Activated CD4-positive, alpha-beta T cell treated with anti-CD3 and anti-CD28 coated beads, Interleukin-2, Interleukin-6, amounts not matched to agents 100 ng/mL and 50 ng/mL, durations not matched to agents 16 hours and 8 hours (primary cell): ENCODE measurements around the gene AOPEP.

Experiments
- DNase-seq: peaks from one replicate; pipeline ENCODE4 v3.0.0-alpha.2; 2020

Gene AOPEP

DNA sequence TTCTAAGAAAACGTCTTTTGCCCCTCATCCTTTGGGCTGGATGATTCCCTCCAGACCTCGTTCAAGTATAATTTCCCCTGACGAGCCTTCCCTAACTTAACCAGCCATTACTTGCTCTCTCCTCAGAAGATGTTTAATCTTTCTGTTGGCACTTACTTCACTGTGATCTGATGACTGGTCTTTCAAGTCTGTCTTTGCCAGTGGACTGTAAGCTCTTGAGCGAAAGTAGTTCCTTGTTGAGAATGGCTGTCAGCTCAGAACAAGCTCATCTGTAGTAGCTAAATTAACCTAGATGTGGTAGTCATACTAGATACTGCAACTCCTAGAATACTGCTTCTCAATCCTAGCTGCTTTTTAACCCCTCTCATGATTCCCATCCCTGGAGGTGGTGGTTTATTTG is 125.0 kb downstream of the AOPEP start:
- no peak for DNase-seq

DNA sequence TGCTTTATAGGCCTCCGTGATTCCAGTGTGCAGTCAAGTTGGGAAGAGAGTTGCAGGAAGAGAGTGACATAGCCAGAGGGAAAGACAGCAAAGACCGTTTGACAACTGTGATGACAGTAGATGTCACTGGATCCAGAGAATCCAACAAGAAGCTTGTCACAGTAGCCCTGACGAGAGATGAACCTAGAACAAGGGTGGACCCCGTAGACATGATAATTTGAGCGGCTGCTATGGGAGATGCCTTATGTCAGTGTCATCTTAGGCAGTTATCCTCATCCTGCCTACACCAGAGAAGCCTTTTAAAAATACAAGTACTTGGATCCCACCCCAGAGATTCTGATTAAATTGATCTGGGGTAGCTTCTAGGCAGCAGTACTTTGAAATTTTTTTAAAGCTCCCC is 125.4 kb downstream of the AOPEP start:
- DNase-seq: no peak

- DNase-seq: no peak
Measured at GRCh38 chr9:94852373-94852772, 125.9 kb downstream of the AOPEP start.

- no peak for DNase-seq
Measured at GRCh38 chr9:94853887-94854286, 127.4 kb downstream of the AOPEP start.

DNA sequence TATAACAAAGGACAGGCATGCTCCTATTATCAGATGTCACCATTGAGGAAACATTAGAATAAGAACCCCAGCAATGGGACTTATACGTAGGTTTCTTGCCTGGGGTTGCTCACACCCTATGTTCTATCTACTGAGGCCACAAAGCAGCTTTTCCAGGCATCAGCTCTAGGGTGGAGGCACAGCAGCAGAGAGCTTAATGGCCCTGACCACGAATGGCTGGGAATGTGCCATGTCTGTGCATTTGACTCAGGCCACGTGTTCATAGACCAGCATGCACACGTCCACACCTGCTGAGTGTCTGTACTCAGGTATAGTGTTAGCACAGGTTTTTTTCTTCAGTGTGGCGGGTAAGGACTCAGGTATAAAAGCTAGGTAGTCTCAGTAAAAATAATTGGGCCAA is 129.4 kb downstream of the AOPEP start:
- DNase-seq: no peak

GRCh38 chr9:94857791-94858190 is 131.3 kb downstream of the AOPEP start:
- no peak for DNase-seq

DNA sequence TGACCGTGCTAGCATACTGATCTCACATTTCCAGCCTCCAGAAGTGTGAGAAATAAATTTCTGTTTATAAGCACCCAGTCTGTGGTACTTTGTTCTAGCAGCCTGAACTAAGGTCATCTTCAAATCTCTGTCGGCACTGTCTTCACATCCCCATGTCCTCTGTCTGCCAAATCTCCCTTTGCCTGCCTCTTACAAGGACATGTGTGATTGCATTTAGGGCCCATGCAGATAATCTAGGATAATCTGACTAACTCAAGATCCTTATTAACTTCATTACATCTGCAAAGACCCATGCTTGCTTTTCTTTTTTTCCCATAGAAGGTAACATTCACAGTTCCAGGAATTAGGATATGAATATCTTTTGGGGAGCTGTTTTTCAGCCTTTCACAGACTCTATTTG is 132.7 kb downstream of the AOPEP start:
- DNase-seq: no peak

- DNase-seq: no peak
Measured at GRCh38 chr9:94859891-94860290, 133.4 kb downstream of the AOPEP start.

DNA sequence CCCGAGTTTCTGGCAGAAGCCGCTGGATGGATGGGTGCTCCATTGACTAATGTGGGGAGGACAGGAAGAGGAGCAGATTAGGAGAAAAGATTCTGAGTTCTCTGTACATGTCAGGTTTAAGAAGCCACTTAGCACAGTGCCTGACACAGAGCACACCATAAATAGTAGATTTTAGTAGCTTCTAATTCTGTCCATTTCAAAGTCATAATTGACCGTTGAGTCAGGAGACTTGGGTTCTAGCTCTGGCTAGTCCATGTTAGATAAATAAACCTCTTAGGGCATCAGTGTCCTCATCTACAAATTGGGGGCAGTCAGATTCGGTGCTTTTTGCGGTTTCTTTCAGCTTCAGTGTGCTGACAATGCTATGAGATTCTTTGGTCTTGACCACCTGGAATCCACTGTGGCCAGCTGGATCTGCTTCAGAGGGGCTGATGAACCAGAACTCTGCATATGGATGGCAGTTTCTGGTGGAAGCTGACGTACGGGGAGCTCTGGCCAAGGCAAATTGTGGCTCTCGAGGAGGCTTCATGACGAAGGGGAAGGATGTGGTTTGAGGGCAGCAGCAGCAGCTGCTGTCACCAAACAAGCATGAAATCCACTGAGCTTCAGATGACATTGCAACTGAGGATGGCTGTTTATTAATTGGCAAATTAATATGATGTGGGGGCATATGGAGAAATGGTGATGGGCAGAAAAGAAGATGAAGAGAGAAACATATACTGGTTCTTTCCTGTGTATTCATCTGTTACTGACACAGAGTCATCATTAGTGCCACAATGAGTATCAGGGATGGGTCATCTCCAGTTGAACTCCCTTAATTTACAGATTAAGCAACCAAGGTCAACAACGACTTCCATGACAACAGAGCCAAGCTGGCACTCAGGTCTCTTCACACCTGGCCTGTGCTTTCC is 134.4 kb downstream of the AOPEP start:
- peak; percentile 86 for DNase-seq

DNA sequence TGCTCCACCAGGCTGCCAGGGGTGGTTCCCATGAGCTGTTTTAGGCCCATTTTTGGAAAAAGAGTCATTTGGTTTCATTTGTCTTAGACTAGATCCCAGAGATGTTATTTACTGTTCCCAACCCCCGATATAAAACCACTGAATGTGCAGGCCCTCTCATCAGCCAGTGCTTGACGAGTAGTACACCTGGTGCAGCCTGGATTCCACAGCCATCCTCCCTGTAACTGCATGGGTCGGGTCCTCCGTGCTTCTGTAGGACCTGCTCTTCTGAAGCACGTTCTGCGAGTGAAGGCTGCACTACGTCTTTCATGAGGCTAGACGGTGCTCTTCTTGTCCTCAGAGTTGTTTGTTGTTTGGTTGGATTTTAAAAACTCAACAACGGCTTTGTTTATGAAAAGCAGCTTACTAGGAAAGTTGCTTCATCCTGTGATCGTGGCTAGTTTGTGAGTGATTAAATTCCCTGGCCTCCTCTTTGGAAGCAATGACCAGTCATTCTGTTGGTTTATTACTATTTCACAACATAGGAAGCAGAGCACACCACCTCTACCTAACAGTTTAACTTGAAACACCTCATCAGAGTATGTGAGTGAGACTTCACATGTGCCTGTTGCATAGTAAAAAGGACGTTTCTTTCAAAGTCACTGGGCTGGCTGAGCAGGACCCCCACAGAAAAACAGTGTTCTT is 135.2 kb downstream of the AOPEP start:
- DNase-seq: peak; percentile 17

- DNase-seq: no peak
Measured at GRCh38 chr9:94864196-94864595, 137.7 kb downstream of the AOPEP start.

- DNase-seq: no peak
Measured at GRCh38 chr9:94864862-94865509, 138.5 kb downstream of the AOPEP start.

GRCh38 chr9:94865582-94866452 is 139.3 kb downstream of the AOPEP start:
- DNase-seq: no peak

DNA sequence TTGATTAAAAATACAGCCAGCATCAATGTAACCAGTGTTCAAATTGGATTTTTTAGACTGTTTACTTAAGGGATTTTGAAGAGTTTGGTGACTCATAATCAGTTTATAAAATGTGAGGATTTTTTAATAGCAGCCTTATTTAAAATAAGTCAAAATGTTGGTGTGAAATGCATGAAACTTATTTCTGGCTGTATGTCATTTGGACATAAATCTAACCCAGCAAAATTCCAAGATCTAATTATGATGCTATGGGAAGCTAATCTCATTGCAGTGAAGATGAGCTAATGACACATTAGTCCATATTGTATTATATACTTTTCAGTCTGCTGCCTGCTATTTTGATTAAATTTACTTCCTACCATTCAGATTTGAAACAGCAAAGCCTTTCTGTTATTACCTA is 140.3 kb downstream of the AOPEP start:
- no peak for DNase-seq

DNA sequence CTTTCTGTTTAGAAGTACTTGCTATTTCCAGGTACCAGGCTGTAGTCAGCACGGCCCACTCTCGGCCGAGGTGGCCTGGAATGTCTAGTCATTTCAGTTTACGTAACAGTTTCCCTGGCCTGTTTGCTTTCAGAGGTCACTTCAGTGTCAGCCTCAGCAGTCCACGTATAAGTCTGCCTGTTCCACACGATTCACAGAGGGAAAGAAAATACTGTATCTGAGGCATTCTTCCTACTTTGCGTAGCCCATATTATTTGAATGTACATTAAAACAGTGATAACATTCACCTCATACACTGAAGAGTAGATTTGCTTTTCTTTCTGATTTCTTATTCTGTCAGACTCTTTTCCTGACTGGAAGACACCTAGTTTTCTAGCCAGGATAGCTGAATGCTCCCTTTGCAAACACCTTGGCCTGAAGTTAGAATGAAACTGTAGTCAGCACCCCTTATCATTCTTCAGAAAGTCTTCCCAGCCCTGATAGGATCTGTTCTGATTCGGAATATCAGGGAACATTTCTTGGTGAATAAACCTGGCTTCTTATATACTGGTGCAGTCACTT is 140.9 kb downstream of the AOPEP start:
- no peak for DNase-seq

- no peak for DNase-seq
Measured at GRCh38 chr9:94867842-94868312, 141.4 kb downstream of the AOPEP start.

DNA sequence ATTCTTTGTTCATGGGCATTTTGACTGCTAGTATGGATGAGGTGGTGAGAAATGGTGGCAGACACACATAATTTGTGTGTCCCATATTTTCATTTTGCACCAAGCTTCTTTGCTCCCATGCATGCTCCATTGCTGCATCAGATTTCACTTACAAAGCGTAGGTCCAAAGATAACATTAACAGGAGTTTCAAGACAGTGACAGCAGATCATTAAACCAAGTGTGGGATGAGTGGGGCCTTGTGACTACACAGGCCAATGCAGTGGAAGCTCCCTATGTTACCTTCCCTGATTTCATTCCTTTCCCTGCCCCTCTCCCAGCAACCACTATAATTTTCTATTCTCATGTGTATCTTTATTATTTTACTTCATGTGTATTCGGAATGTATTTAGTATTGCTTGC is 142.0 kb downstream of the AOPEP start:
- DNase-seq: no peak

DNA sequence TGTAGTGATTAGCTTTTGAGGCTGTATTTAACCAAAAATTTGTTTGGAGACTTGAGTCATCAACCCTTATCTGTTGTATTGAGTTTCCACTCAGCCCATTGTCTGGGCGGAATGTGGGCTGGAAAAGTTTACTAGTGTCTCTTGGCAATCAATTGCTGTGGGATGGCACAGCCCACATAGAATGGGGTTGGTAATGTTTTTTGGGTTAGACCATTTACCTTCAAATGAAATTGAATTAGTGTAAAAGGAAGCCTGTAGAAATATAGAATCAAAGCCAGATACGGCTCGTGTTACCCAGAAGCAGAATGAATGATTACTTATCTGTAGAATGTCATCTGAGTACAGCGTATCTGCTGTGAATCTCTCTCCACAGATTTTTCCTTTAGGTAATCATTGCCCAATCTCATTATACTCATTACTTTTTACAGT is 142.9 kb downstream of the AOPEP start:
- peak; percentile 22 for DNase-seq

DNA sequence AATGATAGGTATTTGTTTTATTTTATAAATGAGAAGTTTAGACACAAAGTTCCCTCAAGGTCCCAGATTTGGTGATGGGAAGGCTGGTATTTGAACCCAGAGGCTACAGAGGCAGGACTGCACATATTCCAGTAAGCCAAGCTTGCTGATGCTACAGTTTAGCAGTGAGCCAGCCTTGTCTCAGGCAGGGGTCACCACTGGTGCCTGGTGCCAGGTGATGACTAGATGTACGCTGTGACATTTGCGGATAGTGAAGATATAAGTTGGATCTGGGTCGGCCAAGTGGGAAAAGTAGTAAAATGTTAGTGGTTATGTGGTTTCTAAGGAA is 143.9 kb downstream of the AOPEP start:
- DNase-seq: no peak

GRCh38 chr9:94870793-94871558 is 144.5 kb downstream of the AOPEP start:
- DNase-seq: peak; percentile 73

GRCh38 chr9:94872083-94872833 is 145.8 kb downstream of the AOPEP start:
- DNase-seq: no peak
